Activated T-cell treated with anti-CD3 and anti-CD28 coated beads, Interleukin-2, amount 50 U/mL, for 4 hours (primary cell): ENCODE measurements around the gene GNA15. TPM values are rescaled to one million over a fixed set of nuclear protein-coding genes. Genes with fewer than 3 reads are reported as not detected.
A peak's percentile ranks its signal among the peaks of the same experiment; 100 is the strongest.
"Not testable (repeated sequence)": the region's sequence is repeated elsewhere in the genome, so short reads cannot be mapped to it uniquely, and the experiment has no call there.

ENCODE experiments used
- ATAC-seq, 2 donors: fragments of 200-7000 bp; cut with Tn5 transposase; one replicate each; pipeline ENCODE4 v1.10.0; 2021
- DNase-seq: peaks from one replicate; pipeline ENCODE4 v3.0.0-alpha.2; 2020
- H3K27me3 Mint-ChIP-seq: one replicate; pipeline ENCODE4 v1.8.0; 2021; ENCODE audit warnings: low read depth, mixed read lengths
- H3K36me3 Mint-ChIP-seq: one replicate; pipeline ENCODE4 v1.8.0; 2022; ENCODE audit warnings: mixed read lengths; ENCODE audit not compliant: insufficient read depth
- H3K4me1 Mint-ChIP-seq: one replicate; pipeline ENCODE4 v1.8.0; 2021; ENCODE audit warnings: low read depth, mixed read lengths
- H3K4me3 Mint-ChIP-seq: one replicate; pipeline ENCODE4 v1.8.0; 2021; ENCODE audit warnings: mild to moderate bottlenecking, moderate library complexity, mixed read lengths
- H3K9me3 Mint-ChIP-seq: one replicate; pipeline ENCODE4 v1.8.0; 2021; ENCODE audit warnings: mixed read lengths
- total RNA-seq, 3 donors: library from RNA; stranded (reverse); gene quantifications; one replicate each; pipeline ENCODE4 v1.2.1, GENCODE V29; 2021

GNA15 gene
- total RNA-seq, 3 donors from 2014 or later = 8.8 to 19.9 (median 11.3) TPM

GRCh38 chr19:3188627-3189596 lies 53.1 kb downstream of the GNA15 start:
- Mint-ChIP-seq H3K9me3 (no peaks in the 10 kb centered on the region), H3K27me3 (no peaks in the 10 kb centered on the region), H3K4me1 (peaks cover 47% of the 10 kb centered on the region), H3K4me3 (peak overlapping the region; percentile 91), H3K36me3 (peaks cover 13% of the 10 kb centered on the region)
- ATAC-seq = no peak
- DNase-seq = no peak

- peak overlapping the region; percentile 91 for H3K4me3 Mint-ChIP-seq
- ATAC-seq = no peak
- H3K4me1 Mint-ChIP-seq = peaks cover 38% of the 10 kb centered on the region
- DNase-seq = no peak
- no peaks in the 10 kb centered on the region for H3K9me3 Mint-ChIP-seq
- H3K36me3 Mint-ChIP-seq = peaks cover 18% of the 10 kb centered on the region
- no peaks in the 10 kb centered on the region for H3K27me3 Mint-ChIP-seq
Observed at GRCh38 chr19:3189702-3190469, 54.1 kb downstream of the GNA15 start.

- Mint-ChIP-seq H3K36me3 (peaks cover 18% of the 10 kb centered on the region), H3K4me3 (no peak overlapping the region), H3K4me1 (peaks cover 33% of the 10 kb centered on the region), H3K27me3 (no peaks in the 10 kb centered on the region), H3K9me3 (no peaks in the 10 kb centered on the region)
- no peak for DNase-seq
- ATAC-seq = no peak
Observed at GRCh38 chr19:3190470-3190770, 54.6 kb downstream of the GNA15 start.

- H3K4me3 Mint-ChIP-seq = no peak overlapping the region
- H3K9me3 Mint-ChIP-seq = no peaks in the 10 kb centered on the region
- DNase-seq (no peak), ATAC-seq (no peak)
- H3K4me1 Mint-ChIP-seq = peaks cover 33% of the 10 kb centered on the region
- peaks cover 18% of the 10 kb centered on the region for H3K36me3 Mint-ChIP-seq
- H3K27me3 Mint-ChIP-seq = no peaks in the 10 kb centered on the region
Observed at GRCh38 chr19:3190921-3191805, 55.3 kb downstream of the GNA15 start.

- not testable (repeated sequence) for H3K9me3 Mint-ChIP-seq, ATAC-seq, H3K4me3 Mint-ChIP-seq, H3K27me3 Mint-ChIP-seq, DNase-seq
- peaks cover 30% of the 10 kb centered on the region for H3K4me1 Mint-ChIP-seq
- H3K36me3 Mint-ChIP-seq = peaks cover 18% of the 10 kb centered on the region
Observed at GRCh38 chr19:3191806-3192104, 55.9 kb downstream of the GNA15 start.

- no peaks in the 10 kb centered on the region for H3K27me3 Mint-ChIP-seq
- H3K4me3 Mint-ChIP-seq = no peak overlapping the region
- no peak for ATAC-seq
- DNase-seq = no peak
- H3K4me1 Mint-ChIP-seq = peaks cover 25% of the 10 kb centered on the region
- peaks cover 16% of the 10 kb centered on the region for H3K36me3 Mint-ChIP-seq
- H3K9me3 Mint-ChIP-seq = no peaks in the 10 kb centered on the region
Observed at GRCh38 chr19:3192228-3192635, 56.4 kb downstream of the GNA15 start.

GRCh38 chr19:3192684-3193083 lies 56.9 kb downstream of the GNA15 start:
- H3K4me1 Mint-ChIP-seq = peaks cover 21% of the 10 kb centered on the region
- no peak for ATAC-seq
- no peak overlapping the region for H3K4me3 Mint-ChIP-seq
- no peaks in the 10 kb centered on the region for H3K9me3 Mint-ChIP-seq
- no peak for DNase-seq
- H3K36me3 Mint-ChIP-seq = peaks cover 16% of the 10 kb centered on the region
- H3K27me3 Mint-ChIP-seq = no peaks in the 10 kb centered on the region

- no peaks in the 10 kb centered on the region for H3K9me3 Mint-ChIP-seq
Observed at GRCh38 chr19:3193256-3194105, 57.6 kb downstream of the GNA15 start.

GRCh38 chr19:3194106-3195087 lies 58.6 kb downstream of the GNA15 start:
- H3K9me3 Mint-ChIP-seq = no peaks in the 10 kb centered on the region
- peaks cover 12% of the 10 kb centered on the region for H3K36me3 Mint-ChIP-seq
- H3K27me3 Mint-ChIP-seq = no peaks in the 10 kb centered on the region
- no peak overlapping the region for H3K4me3 Mint-ChIP-seq
- ATAC-seq (no peak), DNase-seq (no peak)
- peaks cover 4% of the 10 kb centered on the region for H3K4me1 Mint-ChIP-seq

More at GRCh38 chr19:3193256-3194105, 57.6 kb downstream of the GNA15 start:
- Mint-ChIP-seq H3K27me3 (no peaks in the 10 kb centered on the region), H3K4me3 (no peak overlapping the region), H3K4me1 (peaks cover 13% of the 10 kb centered on the region), H3K36me3 (peaks cover 12% of the 10 kb centered on the region)
- DNase-seq (no peak), ATAC-seq (no peak)

GRCh38 chr19:3196064-3196932 lies 60.5 kb downstream of the GNA15 start:
- Mint-ChIP-seq H3K36me3 (peaks cover 8% of the 10 kb centered on the region), H3K27me3 (no peaks in the 10 kb centered on the region), H3K9me3 (no peaks in the 10 kb centered on the region), H3K4me3 (no peak overlapping the region), H3K4me1 (no peaks in the 10 kb centered on the region)
- DNase-seq = no peak
- ATAC-seq = no peak

- Mint-ChIP-seq H3K9me3 (no peaks in the 10 kb centered on the region), H3K27me3 (no peaks in the 10 kb centered on the region), H3K4me3 (no peak overlapping the region), H3K4me1 (no peaks in the 10 kb centered on the region), H3K36me3 (peaks cover 8% of the 10 kb centered on the region)
- DNase-seq (no peak), ATAC-seq (no peak)
Observed at GRCh38 chr19:3196933-3197205, 61.0 kb downstream of the GNA15 start.
